PC-3 (cell line): ENCODE results near the gene LPIN2. TPM values are rescaled to one million over a fixed set of nuclear protein-coding genes. Genes with fewer than 3 reads are reported as not detected.
"Not testable (repeated sequence)": the region's sequence is repeated elsewhere in the genome, so short reads cannot be mapped to it uniquely, and the experiment has no call there.

Experiments used
- ATAC-seq: fragments of 200-7000 bp; cut with Tn5 transposase; 2 replicates; pipeline ENCODE4 v1.9.1; 2020; ENCODE audit warnings: mild to moderate bottlenecking, moderate library complexity
- BruUV-seq: library from RNA; stranded (reverse); fragments of 400-500 nt; replicated peaks from 2 replicates; lab custom pipeline; 2021; lab: Mats Ljungman, UMichigan
- CTCF ChIA-PET: fragments of 300-600 bp; sonication (Branson Sonifier 250); formaldehyde crosslinking; loops from one replicate; lab custom pipeline; 2022; ENCODE audit warnings: antibody characterized with exemption; lab: Charles Lee
- POLR2A ChIA-PET: fragments of 300-600 bp; sonication (Branson Sonifier 250); formaldehyde crosslinking; loops from one replicate; lab custom pipeline; 2022; ENCODE audit warnings: antibody characterized with exemption; ENCODE audit not compliant: unreplicated experiment; lab: Charles Lee
- DNase-seq: peaks from one replicate; pipeline ENCODE4 v3.0.0-alpha.2; 2015
- H2AFZ ChIP-seq: fragments of 300-600 bp; sonication (generic); 2 replicates; pipeline ENCODE4 v1.6.0; 2016; ENCODE audit warnings: antibody characterized with exemption, low read length
- H3F3A ChIP-seq: fragments of 300-600 bp; sonication (generic); one replicate; pipeline ENCODE4 v1.6.0; 2017; ENCODE audit warnings: antibody characterized with exemption, low read length, control low read depth, mild to moderate bottlenecking; ENCODE audit not compliant: unreplicated experiment
- H3K27ac ChIP-seq: fragments of 300-600 bp; sonication (generic); 2 replicates; pipeline ENCODE4 v1.5.1; 2016; ENCODE audit warnings: mild to moderate bottlenecking, low read length
- H3K27me3 ChIP-seq: fragments of 300-600 bp; sonication (generic); 2 replicates; pipeline ENCODE4 v1.6.1; 2016; ENCODE audit warnings: low read length, mixed read lengths
- H3K36me3 ChIP-seq: fragments of 300-600 bp; sonication (generic); 2 replicates; pipeline ENCODE4 v1.6.1; 2016; ENCODE audit warnings: low read depth, mixed run types, low read length, mixed read lengths
- H3K4me1 ChIP-seq: fragments of 300-600 bp; sonication (generic); 2 replicates; pipeline ENCODE4 v1.5.1; 2016; ENCODE audit warnings: low read length; ENCODE audit not compliant: insufficient read depth
- H3K4me2 ChIP-seq: fragments of 300-600 bp; sonication (generic); 2 replicates; pipeline ENCODE4 v1.6.0; 2016; ENCODE audit warnings: low read length
- H3K4me3 ChIP-seq: fragments of 300-600 bp; sonication (generic); 2 replicates; pipeline ENCODE4 v1.5.1; 2016; ENCODE audit warnings: mild to moderate bottlenecking, low read length, mixed read lengths
- H3K79me2 ChIP-seq: fragments of 300-600 bp; sonication (generic); 2 replicates; pipeline ENCODE4 v1.6.1; 2017; ENCODE audit warnings: low read length, mixed read lengths
- H3K9ac ChIP-seq: fragments of 300-600 bp; sonication (generic); 2 replicates; pipeline ENCODE4 v1.6.0; 2016; ENCODE audit warnings: mild to moderate bottlenecking, low read length
- H3K9me2 ChIP-seq: fragments of 300-600 bp; sonication (generic); replicated peaks from 2 replicates; pipeline ENCODE4 v1.6.1; 2016; ENCODE audit warnings: mixed run types, low read length, mixed read lengths
- H3K9me3 ChIP-seq: fragments of 300-600 bp; sonication (generic); 2 replicates; pipeline ENCODE4 v1.6.1; 2016; ENCODE audit warnings: low read length, mixed read lengths
- H4K20me1 ChIP-seq: fragments of 300-600 bp; sonication (generic); 2 replicates; pipeline ENCODE4 v1.6.1; 2016; ENCODE audit warnings: low read length, mixed read lengths
- CTCF ChIP-seq: fragments of 300-600 bp; sonication (generic); conservative IDR thresholded peaks from 2 replicates; pipeline ENCODE4 v1.5.1; 2017; ENCODE audit warnings: antibody characterized with exemption, low read depth, mild to moderate bottlenecking, low read length
- EZH2 ChIP-seq: fragments of 300-600 bp; sonication (generic); IDR thresholded peaks from one replicate; pipeline ENCODE4 v1.6.1; 2017; ENCODE audit warnings: antibody characterized with exemption, mild to moderate bottlenecking, low read length; ENCODE audit not compliant: unreplicated experiment
- EZH2phosphoT487 ChIP-seq: fragments of 300-600 bp; sonication (generic); IDR thresholded peaks from 2 replicates; pipeline ENCODE4 v1.6.1; 2018; ENCODE audit warnings: mild to moderate bottlenecking, antibody characterized with exemption, low read length, borderline replicate concordance
- intact Hi-C: fragments of 100-400 bp; cut with micrococcal nuclease; formaldehyde crosslinking; loops from 2 replicates; pipeline ENCODE4 v1.9.0; 2023
- total RNA-seq: library from RNA; depleted of rRNA; stranded (reverse); fragments of >200 nt; gene quantifications from 2 replicates; pipeline ENCODE4 v1.2.3, GENCODE V29; 2014

The LPIN2 gene
- total RNA-seq, 1 experiment from 2014 or later: 9.8 TPM

GRCh38 chr18:3027370-3027891 is 14.5 kb upstream of the LPIN2 start:
- no peak overlapping the region for H2AFZ ChIP-seq
- no peak for TF ChIP-seq EZH2phosphoT487
- TF ChIP-seq CTCF: no peak
- TF ChIP-seq EZH2: no peak
- H3K36me3 ChIP-seq: no peaks in the 10 kb centered on the region
- BruUV-seq: no TSS peak
- no peaks in the 10 kb centered on the region for H4K20me1 ChIP-seq
- CTCF ChIA-PET: no interaction called here
- POLR2A ChIA-PET: interaction anchor here (0.6 kb wide), 1 partner anchor 85 kb away, joined by 3 read pairs; no protein-coding TSS in a partner anchor
- ATAC-seq (no peak), DNase-seq (no peak)
- H3K27me3 ChIP-seq: no peaks in the 10 kb centered on the region
- H3K79me2 ChIP-seq: no peaks in the 10 kb centered on the region
- no peak overlapping the region for H3K27ac ChIP-seq
- peaks cover 3% of the 10 kb centered on the region; the same call in 1 of the 2 replicates for H3K4me1 ChIP-seq
- H3K9ac ChIP-seq: no peak overlapping the region
- H3K4me3 ChIP-seq: no peak overlapping the region
- H3F3A ChIP-seq: no peaks in the 10 kb centered on the region
- H3K9me3 ChIP-seq: no peaks in the 10 kb centered on the region
- intact Hi-C loops: no loop called here
- H3K4me2 ChIP-seq: no peak overlapping the region
- no peaks in the 10 kb centered on the region for H3K9me2 ChIP-seq

GRCh38 chr18:3025544-3025943 is 12.6 kb upstream of the LPIN2 start:
- ATAC-seq (no peak), DNase-seq (no peak)
- no peak overlapping the region for H3K27ac ChIP-seq
- no peaks in the 10 kb centered on the region for H3K27me3 ChIP-seq
- ChIA-PET CTCF (no interaction called here), POLR2A (no interaction called here)
- no peak overlapping the region for H2AFZ ChIP-seq
- no peak overlapping the region for H3K9ac ChIP-seq
- BruUV-seq: no TSS peak
- no peak overlapping the region for H3K4me2 ChIP-seq
- intact Hi-C loops: no loop called here
- no peaks in the 10 kb centered on the region for H3K36me3 ChIP-seq
- H3K9me3 ChIP-seq: no peaks in the 10 kb centered on the region
- peaks cover 3% of the 10 kb centered on the region; the same call in 1 of the 2 replicates for H3K4me1 ChIP-seq
- no peaks in the 10 kb centered on the region for H4K20me1 ChIP-seq
- no peaks in the 10 kb centered on the region for H3K9me2 ChIP-seq
- no peak overlapping the region for H3K4me3 ChIP-seq
- H3K79me2 ChIP-seq: no peaks in the 10 kb centered on the region
- no peak for TF ChIP-seq EZH2
- TF ChIP-seq EZH2phosphoT487: no peak
- TF ChIP-seq CTCF: no peak
- no peaks in the 10 kb centered on the region for H3F3A ChIP-seq

GRCh38 chr18:3023603-3024002 is 10.7 kb upstream of the LPIN2 start:
- POLR2A ChIA-PET: not testable (repeated sequence)

More at GRCh38 chr18:3023603-3024002, 10.7 kb upstream of the LPIN2 start:
- H3K9me3 ChIP-seq, H2AFZ ChIP-seq, H3F3A ChIP-seq, H3K4me2 ChIP-seq, H3K4me3 ChIP-seq, DNase-seq, H3K36me3 ChIP-seq, H3K27me3 ChIP-seq, H3K9me2 ChIP-seq, H3K27ac ChIP-seq, BruUV-seq, H4K20me1 ChIP-seq, H3K4me1 ChIP-seq, CTCF ChIA-PET, H3K79me2 ChIP-seq, intact Hi-C loops, H3K9ac ChIP-seq, ATAC-seq: not testable (repeated sequence)
